ENCODE results near the gene GAS6.

DNA sequence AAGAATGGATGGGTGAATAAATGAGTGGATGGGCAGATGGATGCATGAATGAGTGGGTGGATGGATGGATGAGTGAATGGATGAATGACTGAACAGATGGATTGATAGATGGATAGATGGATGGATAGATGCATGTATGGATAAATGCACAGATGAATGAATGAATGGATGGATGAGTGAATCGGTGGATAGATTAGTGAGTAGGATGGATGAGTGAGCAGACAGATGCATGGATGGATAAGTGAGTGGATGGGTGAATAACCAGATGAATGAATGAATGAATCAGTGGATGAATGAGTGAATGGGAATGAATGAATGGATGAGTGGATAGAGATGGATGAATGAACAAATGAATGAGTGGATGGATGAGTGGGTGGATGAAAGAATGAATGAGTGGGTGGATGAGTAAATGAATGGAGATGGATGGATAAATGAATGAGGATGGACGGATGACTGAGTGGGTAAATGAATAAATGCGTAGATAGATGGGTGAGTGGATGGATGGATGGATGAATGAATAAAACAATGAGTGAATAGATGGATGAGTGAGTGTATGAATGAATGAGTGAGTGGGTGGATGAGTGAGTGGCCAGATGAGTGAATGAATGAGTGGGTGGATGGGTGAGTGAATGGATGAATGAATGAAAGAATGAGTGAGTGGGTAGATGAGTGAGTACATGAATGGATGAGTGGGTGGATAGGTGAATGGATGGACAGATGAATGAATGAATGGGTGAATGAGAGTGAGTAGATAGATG, 13.0 kb downstream of the GAS6 start:
- TF ChIP-seq, protein P1, sequence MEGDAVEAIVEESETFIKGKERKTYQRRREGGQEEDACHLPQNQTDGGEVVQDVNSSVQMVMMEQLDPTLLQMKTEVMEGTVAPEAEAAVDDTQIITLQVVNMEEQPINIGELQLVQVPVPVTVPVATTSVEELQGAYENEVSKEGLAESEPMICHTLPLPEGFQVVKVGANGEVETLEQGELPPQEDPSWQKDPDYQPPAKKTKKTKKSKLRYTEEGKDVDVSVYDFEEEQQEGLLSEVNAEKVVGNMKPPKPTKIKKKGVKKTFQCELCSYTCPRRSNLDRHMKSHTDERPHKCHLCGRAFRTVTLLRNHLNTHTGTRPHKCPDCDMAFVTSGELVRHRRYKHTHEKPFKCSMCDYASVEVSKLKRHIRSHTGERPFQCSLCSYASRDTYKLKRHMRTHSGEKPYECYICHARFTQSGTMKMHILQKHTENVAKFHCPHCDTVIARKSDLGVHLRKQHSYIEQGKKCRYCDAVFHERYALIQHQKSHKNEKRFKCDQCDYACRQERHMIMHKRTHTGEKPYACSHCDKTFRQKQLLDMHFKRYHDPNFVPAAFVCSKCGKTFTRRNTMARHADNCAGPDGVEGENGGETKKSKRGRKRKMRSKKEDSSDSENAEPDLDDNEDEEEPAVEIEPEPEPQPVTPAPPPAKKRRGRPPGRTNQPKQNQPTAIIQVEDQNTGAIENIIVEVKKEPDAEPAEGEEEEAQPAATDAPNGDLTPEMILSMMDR (IDR thresholded peaks at IDR 0.05), result no peak
- TF ChIP-seq POLR2A (IDR thresholded peaks at IDR 0.05) (no peak), POLR2AphosphoS5 (IDR thresholded peaks at IDR 0.05; ENCODE audit: insufficient read depth in 1 of 2, low read depth in 1 of 2) (no peak)
